ENCODE data around the gene CHSY1.
"Not testable (repeated sequence)": the region's sequence is repeated elsewhere in the genome, so short reads cannot be mapped to it uniquely, and the experiment has no call there.

CHSY1 gene

GRCh38 chr15:101133181-101133460, 118.7 kb downstream of the CHSY1 start:
- DNase-seq, result no peak

- no peak for DNase-seq
Observed at GRCh38 chr15:101132390-101133180, 119.3 kb downstream of the CHSY1 start.

- no peak for DNase-seq
Observed at GRCh38 chr15:101131489-101132389, 120.1 kb downstream of the CHSY1 start.

GRCh38 chr15:101129851-101130380, 121.9 kb downstream of the CHSY1 start:
- DNase-seq, result no peak

GRCh38 chr15:101128221-101129015, 123.4 kb downstream of the CHSY1 start:
- DNase-seq, result peak; percentile 95

- DNase-seq, result peak; percentile 93
Observed at GRCh38 chr15:101127506-101128076, 124.3 kb downstream of the CHSY1 start.

GRCh38 chr15:101126618-101127505, 125.0 kb downstream of the CHSY1 start:
- DNase-seq, result peak; percentile 55

- DNase-seq, result not testable (repeated sequence)
Observed at GRCh38 chr15:101125881-101126428, 125.9 kb downstream of the CHSY1 start.

Data from EL (cell line).